IPS-20b (cell line): ENCODE results near the gene SLC6A6.

Experiments
- H3K27ac ChIP-seq: one replicate; pipeline ENCODE4 v1.5.1; 2013; ENCODE audit warnings: low read length
- H3K27me3 ChIP-seq: 2 replicates; pipeline ENCODE4 v1.6.1; 2013; ENCODE audit warnings: mild to moderate bottlenecking, low read length, inconsistent platforms; ENCODE audit not compliant: insufficient read depth
- H3K36me3 ChIP-seq: 2 replicates; pipeline ENCODE4 v1.6.1; 2013; ENCODE audit warnings: low read depth, mild to moderate bottlenecking, inconsistent platforms, low read length, moderate library complexity; ENCODE audit not compliant: insufficient read depth
- H3K4me1 ChIP-seq: 2 replicates; pipeline ENCODE4 v1.6.1; 2013; ENCODE audit warnings: mild to moderate bottlenecking, control low read depth, inconsistent platforms, low read length, moderate library complexity; ENCODE audit not compliant: insufficient read depth
- H3K4me3 ChIP-seq: 2 replicates; pipeline ENCODE4 v1.5.1; 2013; ENCODE audit warnings: mild to moderate bottlenecking, low read length, inconsistent platforms
- H3K9ac ChIP-seq: 2 replicates; pipeline ENCODE4 v1.6.1; 2013; ENCODE audit warnings: low read depth, mild to moderate bottlenecking, inconsistent platforms, low read length, moderate library complexity
- H3K9me3 ChIP-seq: 2 replicates; pipeline ENCODE4 v1.6.1; 2013; ENCODE audit warnings: mild to moderate bottlenecking, low read depth, low read length, inconsistent platforms; ENCODE audit not compliant: insufficient read depth

SLC6A6 gene

GRCh38 chr3:14366248-14366647 lies 36.2 kb upstream of the SLC6A6 start:
- Histone ChIP-seq H3K4me3 (no peak overlapping the region), H3K9me3 (no peaks in the 10 kb centered on the region), H3K27ac (no peak overlapping the region), H3K4me1 (no peaks in the 10 kb centered on the region), H3K9ac (no peak overlapping the region), H3K36me3 (no peaks in the 10 kb centered on the region), H3K27me3 (no peaks in the 10 kb centered on the region; the same call in 1 of the 2 replicates)

- H3K4me1 ChIP-seq: no peaks in the 10 kb centered on the region
- H3K9ac ChIP-seq: no peak overlapping the region
- no peak overlapping the region for H3K4me3 ChIP-seq
- no peak overlapping the region for H3K27ac ChIP-seq
- H3K27me3 ChIP-seq: no peaks in the 10 kb centered on the region; the same call in 1 of the 2 replicates
- H3K9me3 ChIP-seq: no peaks in the 10 kb centered on the region
- H3K36me3 ChIP-seq: no peaks in the 10 kb centered on the region
Measured at GRCh38 chr3:14366915-14367823, 35.2 kb upstream of the SLC6A6 start.

- no peaks in the 10 kb centered on the region; the same call in 1 of the 2 replicates for H3K27me3 ChIP-seq
- H3K9me3 ChIP-seq: no peaks in the 10 kb centered on the region
- no peak overlapping the region for H3K27ac ChIP-seq
- 0 out of 2 replicates have a peak, but pooled peaks cover 4% of the 10 kb centered on the region for H3K4me1 ChIP-seq
- no peak overlapping the region for H3K4me3 ChIP-seq
- H3K36me3 ChIP-seq: no peaks in the 10 kb centered on the region
- no peak overlapping the region for H3K9ac ChIP-seq
Measured at GRCh38 chr3:14368146-14368545, 34.3 kb upstream of the SLC6A6 start.

DNA sequence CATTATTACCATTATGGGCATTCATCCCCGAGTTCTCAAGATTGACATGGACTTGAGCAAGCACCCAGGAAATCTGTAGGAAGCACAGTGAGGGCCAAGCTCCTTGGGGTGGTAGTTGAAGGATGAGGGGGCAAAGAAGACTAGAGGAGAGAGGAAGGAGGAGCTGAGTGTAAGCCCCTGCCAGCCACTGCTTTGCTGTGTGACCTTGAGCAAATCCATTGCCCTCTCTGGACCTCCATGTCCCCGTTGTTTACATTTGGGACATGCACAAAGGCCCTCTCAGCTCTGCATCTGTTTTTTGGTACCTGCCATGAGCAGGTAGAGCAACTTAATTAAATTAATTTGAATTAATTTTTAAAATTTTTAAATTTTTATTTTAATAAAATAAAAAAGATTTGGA lies 33.5 kb upstream of the SLC6A6 start:
- H3K27ac ChIP-seq: no peak overlapping the region
- H3K27me3 ChIP-seq: no peaks in the 10 kb centered on the region; the same call in 1 of the 2 replicates
- H3K9me3 ChIP-seq: no peaks in the 10 kb centered on the region
- 0 out of 2 replicates have a peak, but pooled peaks cover 4% of the 10 kb centered on the region for H3K4me1 ChIP-seq
- no peak overlapping the region for H3K4me3 ChIP-seq
- H3K9ac ChIP-seq: no peak overlapping the region
- H3K36me3 ChIP-seq: no peaks in the 10 kb centered on the region

- Histone ChIP-seq H3K36me3 (no peaks in the 10 kb centered on the region), H3K9ac (no peak overlapping the region), H3K27me3 (no peaks in the 10 kb centered on the region; the same call in 1 of the 2 replicates), H3K4me1 (0 out of 2 replicates have a peak, but pooled peaks cover 4% of the 10 kb centered on the region), H3K9me3 (no peaks in the 10 kb centered on the region), H3K4me3 (no peak overlapping the region), H3K27ac (no peak overlapping the region)
Measured at GRCh38 chr3:14369675-14370669, 32.4 kb upstream of the SLC6A6 start.

GRCh38 chr3:14370720-14371572 lies 31.5 kb upstream of the SLC6A6 start:
- no peak overlapping the region for H3K4me3 ChIP-seq
- no peaks in the 10 kb centered on the region for H3K36me3 ChIP-seq
- no peaks in the 10 kb centered on the region; the same call in 1 of the 2 replicates for H3K27me3 ChIP-seq
- no peak overlapping the region for H3K9ac ChIP-seq
- 0 out of 2 replicates have a peak, but pooled peaks cover 4% of the 10 kb centered on the region for H3K4me1 ChIP-seq
- no peaks in the 10 kb centered on the region for H3K9me3 ChIP-seq
- H3K27ac ChIP-seq: no peak overlapping the region

DNA sequence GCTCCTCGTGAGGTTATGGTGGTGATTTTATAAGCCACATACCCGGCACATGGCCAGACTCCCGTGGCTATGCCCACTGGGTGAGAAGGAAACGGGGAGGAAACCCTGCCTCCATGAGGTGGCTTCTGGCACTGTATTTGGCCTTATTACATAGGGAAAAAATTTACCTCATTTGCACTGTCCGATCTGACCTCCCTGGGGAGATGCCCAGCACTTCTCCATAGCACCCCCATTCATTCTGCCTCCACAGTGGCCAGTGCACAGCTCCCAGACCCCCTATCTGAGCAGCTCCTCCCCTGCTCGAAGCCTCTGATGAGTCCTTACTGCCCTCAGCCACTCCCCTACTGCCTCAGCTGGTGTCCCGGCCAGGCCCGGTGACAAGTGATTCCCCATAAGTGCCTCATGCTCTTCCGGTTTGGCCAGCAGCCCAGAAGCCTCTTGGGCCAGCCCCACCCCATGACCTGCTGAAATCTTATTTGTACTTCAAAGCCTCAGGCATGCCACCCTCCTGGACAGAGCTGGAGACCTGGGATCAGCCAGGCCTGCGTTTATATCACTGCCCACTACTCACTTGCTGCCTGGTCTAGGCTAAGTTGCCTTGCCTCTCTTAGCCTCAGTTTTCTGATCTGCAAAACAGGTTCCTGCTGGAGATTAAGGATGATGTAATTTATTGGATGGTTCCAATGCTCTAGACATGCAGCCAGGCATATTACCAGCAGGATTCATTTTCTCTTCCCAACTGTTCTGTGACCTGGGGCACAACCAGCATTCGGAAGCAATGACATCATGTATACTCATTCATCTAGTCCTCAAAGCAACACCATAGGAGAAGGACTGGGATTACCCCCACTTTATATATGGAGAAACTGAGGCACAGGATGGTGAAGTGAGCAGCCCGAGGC lies 30.6 kb upstream of the SLC6A6 start:
- Histone ChIP-seq H3K9ac (no peak overlapping the region), H3K4me1 (0 out of 2 replicates have a peak, but pooled peaks cover 4% of the 10 kb centered on the region), H3K27ac (no peak overlapping the region), H3K27me3 (no peaks in the 10 kb centered on the region), H3K9me3 (no peaks in the 10 kb centered on the region), H3K36me3 (no peaks in the 10 kb centered on the region), H3K4me3 (no peak overlapping the region)

DNA sequence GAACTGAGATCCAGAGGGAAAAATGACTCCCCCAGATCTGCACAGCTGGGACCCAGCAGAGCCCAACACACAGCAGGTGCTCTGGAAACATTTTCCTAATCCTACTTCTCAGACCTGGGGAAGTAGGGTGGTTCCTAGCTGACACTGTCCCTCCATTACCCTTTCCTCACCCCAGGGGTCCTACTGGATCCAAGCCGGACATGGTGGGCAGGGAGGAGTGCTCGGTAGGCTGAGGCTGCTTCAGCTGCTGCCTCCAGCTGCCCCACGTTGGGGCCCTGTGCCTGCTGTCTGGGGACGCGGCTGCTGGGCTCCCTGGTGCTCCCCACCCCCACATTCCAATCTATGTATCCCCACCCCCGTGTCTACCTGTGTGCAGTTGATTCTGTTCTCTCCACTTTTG lies 29.8 kb upstream of the SLC6A6 start:
- H3K27ac ChIP-seq: no peak overlapping the region
- no peaks in the 10 kb centered on the region for H3K36me3 ChIP-seq
- H3K27me3 ChIP-seq: no peaks in the 10 kb centered on the region
- H3K4me3 ChIP-seq: no peak overlapping the region
- H3K4me1 ChIP-seq: 0 out of 2 replicates have a peak, but pooled peaks cover 4% of the 10 kb centered on the region
- no peak overlapping the region for H3K9ac ChIP-seq
- H3K9me3 ChIP-seq: no peaks in the 10 kb centered on the region

GRCh38 chr3:14373753-14374376 lies 28.5 kb upstream of the SLC6A6 start:
- no peak overlapping the region for H3K27ac ChIP-seq

DNA sequence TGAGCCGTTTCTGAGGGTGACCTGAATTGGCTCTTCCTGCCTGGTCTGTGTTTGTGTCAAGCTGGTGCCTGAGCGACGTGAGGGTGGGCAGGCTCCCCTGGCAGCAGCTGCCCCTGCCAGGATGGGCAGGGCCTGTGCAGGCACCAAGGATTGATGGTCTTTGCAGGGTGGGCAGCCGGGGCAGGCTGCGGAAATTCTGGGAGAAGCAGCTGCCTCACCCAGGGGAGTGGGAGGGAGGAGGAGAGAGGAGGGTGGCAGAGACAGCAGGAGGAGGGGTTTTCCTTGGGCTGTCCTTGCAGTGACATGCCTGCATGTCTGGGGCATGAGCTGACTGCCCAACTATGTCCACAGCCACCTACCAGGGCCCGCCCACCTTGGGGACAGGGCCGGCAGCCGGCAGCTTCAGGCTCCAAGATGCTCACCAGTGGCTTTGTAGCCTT lies 27.9 kb upstream of the SLC6A6 start:
- 0 out of 2 replicates have a peak, but pooled peaks cover 4% of the 10 kb centered on the region for H3K4me1 ChIP-seq
- no peaks in the 10 kb centered on the region; the same call in 1 of the 2 replicates for H3K27me3 ChIP-seq
- H3K36me3 ChIP-seq: no peaks in the 10 kb centered on the region
- H3K4me3 ChIP-seq: no peak overlapping the region
- no peaks in the 10 kb centered on the region for H3K9me3 ChIP-seq
- H3K27ac ChIP-seq: no peak overlapping the region
- no peak overlapping the region for H3K9ac ChIP-seq

More at GRCh38 chr3:14373753-14374376, 28.5 kb upstream of the SLC6A6 start:
- no peaks in the 10 kb centered on the region; the same call in 1 of the 2 replicates for H3K27me3 ChIP-seq
- H3K36me3 ChIP-seq: no peaks in the 10 kb centered on the region
- H3K4me1 ChIP-seq: 0 out of 2 replicates have a peak, but pooled peaks cover 4% of the 10 kb centered on the region
- H3K9me3 ChIP-seq: no peaks in the 10 kb centered on the region
- H3K9ac ChIP-seq: no peak overlapping the region
- H3K4me3 ChIP-seq: no peak overlapping the region
